Frontal cortex (tissue), 4 donors: ENCODE results near the gene PIAS2. TPM values are rescaled to one million over a fixed set of nuclear protein-coding genes. Genes with fewer than 3 reads are reported as not detected.

ENCODE experiments used
- DNase-seq, 2 donors: peaks; one replicate each; pipeline ENCODE4 v3.0.0; 2012; ENCODE audit warnings: low spot score in 2 of 2
- FAIRE-seq: peaks from 2 replicates; lab custom pipeline; 2012; peaks lifted over from hg19 to GRCh38; lab: Jason Lieb, UNC
- total RNA-seq: library from RNA; depleted of rRNA; stranded (reverse); fragments of >200 nt; gene quantifications from one replicate; pipeline ENCODE4 v1.2.3, GENCODE V29; 2014
- donor health status: control.
- donor health status: control.
- donor health status: control.

Gene PIAS2
- total RNA-seq, 1 donor from 2014 or later = 46.1 TPM

GRCh38 chr18:46771141-46771540 is 146.2 kb downstream of the PIAS2 start:
- FAIRE-seq (no peak), DNase-seq (no peak)

GRCh38 chr18:46770708-46771107 is 146.6 kb downstream of the PIAS2 start:
- no peak for FAIRE-seq
- DNase-seq = no peak

- FAIRE-seq (no peak), DNase-seq (no peak)
Observed at GRCh38 chr18:46768166-46768921, 149.0 kb downstream of the PIAS2 start.

- FAIRE-seq (no peak), DNase-seq (no peak)
Observed at GRCh38 chr18:46767217-46767616, 150.1 kb downstream of the PIAS2 start.

- FAIRE-seq (no peak), DNase-seq (no peak)
Observed at GRCh38 chr18:46764586-46764985, 152.7 kb downstream of the PIAS2 start.

GRCh38 chr18:46761059-46761769 is 156.1 kb downstream of the PIAS2 start:
- FAIRE-seq (no peak), DNase-seq (no peak)

GRCh38 chr18:46759890-46760289 is 157.4 kb downstream of the PIAS2 start:
- FAIRE-seq (no peak), DNase-seq (no peak)

- no peak for FAIRE-seq
- DNase-seq = no peak
Observed at GRCh38 chr18:46756559-46757201, 160.6 kb downstream of the PIAS2 start, which contains the start of gene ST8SIA5. Gene ST8SIA5 (minus strand): TSS chr18:46757053. CDS start chr18:46756508, 545 bp downstream.

- FAIRE-seq (no peak), DNase-seq (no peak)
Observed at GRCh38 chr18:46756025-46756558, 161.2 kb downstream of the PIAS2 start.

- FAIRE-seq (no peak), DNase-seq (no peak)
Observed at GRCh38 chr18:46755315-46756024, 161.8 kb downstream of the PIAS2 start.

GRCh38 chr18:46754661-46755292 is 162.5 kb downstream of the PIAS2 start:
- DNase-seq (no peak), FAIRE-seq (no peak)

- FAIRE-seq (no peak), DNase-seq (no peak)
Observed at GRCh38 chr18:46754188-46754587, 163.1 kb downstream of the PIAS2 start.

Other genes starting within 250 kb of the PIAS2 start
- 4.9 TPM for gene ST8SIA5, start 160.5 kb downstream of the PIAS2 start, total RNA-seq
- gene KATNAL2, start 95 bp upstream of the PIAS2 start, total RNA-seq = 3.7 TPM
- not detected for gene ELOA2, start 118.1 kb upstream of the PIAS2 start, total RNA-seq
- 23.6 TPM for gene HDHD2, start 233.0 kb upstream of the PIAS2 start, total RNA-seq